ENCODE data around the gene TRANK1. TPM values are rescaled to one million over a fixed set of nuclear protein-coding genes. Genes with fewer than 3 reads are reported as not detected.

TRANK1 gene
- total and polyA plus RNA-seq, 2 of the 8 experiments (the other 6 are each of a cell fraction or from before 2014, with no cell fraction given) = 2.9 to 8.8 TPM

Small RNA genes lying within 50 kb of the gene (small RNA-seq; reads per million reads assigned to genes)
- not detected for gene RNU6ATAC4P (ENCODE audit: insufficient read depth)

Other genes starting within 250 kb of the TRANK1 start
- gene DCLK3, start 180.5 kb downstream of the TRANK1 start, total RNA-seq (2021; fragmentation: NEBNext Ultra II Directional; extraction: Animal tissue kit (Norgen Biotek cat#: 25700)) = 0.63 and 0.69 TPM in 2 replicates
- gene DCLK3, start 180.5 kb downstream of the TRANK1 start, polyA plus RNA-seq (2011; rRNA removed) = 0.27 TPM in 2 replicates
- 9.0 and 11.9 TPM in 2 replicates for gene EPM2AIP1, start 48.1 kb upstream of the TRANK1 start, total RNA-seq (2021; fragmentation: NEBNext Ultra II Directional; extraction: Animal tissue kit (Norgen Biotek cat#: 25700))
- gene EPM2AIP1, start 48.1 kb upstream of the TRANK1 start, polyA plus RNA-seq (2011; rRNA removed) = 5.2 and 6.6 TPM in 2 replicates
- gene MLH1, start 48.5 kb upstream of the TRANK1 start, total RNA-seq (2021; fragmentation: NEBNext Ultra II Directional; extraction: Animal tissue kit (Norgen Biotek cat#: 25700)) = 47.3 and 51.1 TPM in 2 replicates
- gene MLH1, start 48.5 kb upstream of the TRANK1 start, polyA plus RNA-seq (2011; rRNA removed) = 28.4 and 36.4 TPM in 2 replicates
- 23.5 and 25.6 TPM in 2 replicates for gene LRRFIP2, start 229.5 kb upstream of the TRANK1 start, total RNA-seq (2021; fragmentation: NEBNext Ultra II Directional; extraction: Animal tissue kit (Norgen Biotek cat#: 25700))
- 6.1 and 8.8 TPM in 2 replicates for gene LRRFIP2, start 229.5 kb upstream of the TRANK1 start, polyA plus RNA-seq (2011; rRNA removed)

All from H1 (cell line).